Vagina (tissue), 2 donors: ENCODE data around the gene SCAMP4.
"Not testable (repeated sequence)": the region's sequence is repeated elsewhere in the genome, so short reads cannot be mapped to it uniquely, and the experiment has no call there.

ENCODE experiments used
- POLR2A ChIP-seq, 2 donors: fragments of 450-650 bp; IDR thresholded peaks; one replicate each; pipeline ENCODE4 v1.6.1; 2017; ENCODE audit warnings: antibody characterized with exemption in 2 of 2, mild to moderate bottlenecking in 2 of 2, moderate library complexity in 2 of 2
- TF ChIP-seq, protein P1 (sequence below), 3 experiments: fragments of 450-650 bp in 2 of 3; fragments of 200-600 bp in 1 of 3; sonication (generic) in 1 of 3; IDR thresholded peaks; one replicate each; pipeline ENCODE4 v1.5.1; 2017 to 2019; ENCODE audit warnings: antibody characterized with exemption in 3 of 3, mild to moderate bottlenecking in 2 of 3, moderate library complexity in 2 of 3

- not testable (repeated sequence) for TF ChIP-seq POLR2A (IDR thresholded peaks at IDR 0.05)
- TF ChIP-seq, protein P1, sequence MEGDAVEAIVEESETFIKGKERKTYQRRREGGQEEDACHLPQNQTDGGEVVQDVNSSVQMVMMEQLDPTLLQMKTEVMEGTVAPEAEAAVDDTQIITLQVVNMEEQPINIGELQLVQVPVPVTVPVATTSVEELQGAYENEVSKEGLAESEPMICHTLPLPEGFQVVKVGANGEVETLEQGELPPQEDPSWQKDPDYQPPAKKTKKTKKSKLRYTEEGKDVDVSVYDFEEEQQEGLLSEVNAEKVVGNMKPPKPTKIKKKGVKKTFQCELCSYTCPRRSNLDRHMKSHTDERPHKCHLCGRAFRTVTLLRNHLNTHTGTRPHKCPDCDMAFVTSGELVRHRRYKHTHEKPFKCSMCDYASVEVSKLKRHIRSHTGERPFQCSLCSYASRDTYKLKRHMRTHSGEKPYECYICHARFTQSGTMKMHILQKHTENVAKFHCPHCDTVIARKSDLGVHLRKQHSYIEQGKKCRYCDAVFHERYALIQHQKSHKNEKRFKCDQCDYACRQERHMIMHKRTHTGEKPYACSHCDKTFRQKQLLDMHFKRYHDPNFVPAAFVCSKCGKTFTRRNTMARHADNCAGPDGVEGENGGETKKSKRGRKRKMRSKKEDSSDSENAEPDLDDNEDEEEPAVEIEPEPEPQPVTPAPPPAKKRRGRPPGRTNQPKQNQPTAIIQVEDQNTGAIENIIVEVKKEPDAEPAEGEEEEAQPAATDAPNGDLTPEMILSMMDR (IDR thresholded peaks at IDR 0.05) = not testable (repeated sequence)
These were observed 23.7 kb upstream of the SCAMP4 start for GRCh38 chr19:1881393-1882088.
